T-helper 22 cell (primary cell): ENCODE measurements around the gene ISCU.

ENCODE experiments used
- DNase-seq: peaks from one replicate; pipeline ENCODE4 v3.0.0-alpha.2; 2020; ENCODE audit warnings: low read depth

The ISCU gene

DNA sequence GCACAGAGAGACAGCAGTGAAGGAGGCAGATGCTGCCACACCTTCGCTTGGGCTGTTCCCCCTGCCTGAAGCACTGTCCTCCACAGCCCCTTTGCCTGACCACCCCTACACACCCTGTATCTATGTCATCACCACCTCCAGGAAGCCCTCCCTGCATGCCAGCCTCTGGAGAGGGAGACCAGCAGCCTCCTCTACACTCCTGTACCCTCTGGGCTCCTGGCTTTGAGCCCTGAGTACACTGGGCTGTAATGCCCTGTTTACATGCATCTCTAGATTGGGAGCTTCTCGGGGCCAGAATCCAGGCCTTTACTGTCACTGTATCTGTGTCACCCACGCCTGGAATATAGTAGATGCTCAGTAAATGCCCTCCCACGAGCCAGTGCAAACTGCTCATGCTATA lies 41.3 kb downstream of the ISCU start:
- no peak for DNase-seq

- DNase-seq, result no peak
Measured at GRCh38 chr12:108604208-108604941, 42.0 kb downstream of the ISCU start.

- no peak for DNase-seq
Measured at GRCh38 chr12:108605000-108605689, 42.7 kb downstream of the ISCU start.

DNA sequence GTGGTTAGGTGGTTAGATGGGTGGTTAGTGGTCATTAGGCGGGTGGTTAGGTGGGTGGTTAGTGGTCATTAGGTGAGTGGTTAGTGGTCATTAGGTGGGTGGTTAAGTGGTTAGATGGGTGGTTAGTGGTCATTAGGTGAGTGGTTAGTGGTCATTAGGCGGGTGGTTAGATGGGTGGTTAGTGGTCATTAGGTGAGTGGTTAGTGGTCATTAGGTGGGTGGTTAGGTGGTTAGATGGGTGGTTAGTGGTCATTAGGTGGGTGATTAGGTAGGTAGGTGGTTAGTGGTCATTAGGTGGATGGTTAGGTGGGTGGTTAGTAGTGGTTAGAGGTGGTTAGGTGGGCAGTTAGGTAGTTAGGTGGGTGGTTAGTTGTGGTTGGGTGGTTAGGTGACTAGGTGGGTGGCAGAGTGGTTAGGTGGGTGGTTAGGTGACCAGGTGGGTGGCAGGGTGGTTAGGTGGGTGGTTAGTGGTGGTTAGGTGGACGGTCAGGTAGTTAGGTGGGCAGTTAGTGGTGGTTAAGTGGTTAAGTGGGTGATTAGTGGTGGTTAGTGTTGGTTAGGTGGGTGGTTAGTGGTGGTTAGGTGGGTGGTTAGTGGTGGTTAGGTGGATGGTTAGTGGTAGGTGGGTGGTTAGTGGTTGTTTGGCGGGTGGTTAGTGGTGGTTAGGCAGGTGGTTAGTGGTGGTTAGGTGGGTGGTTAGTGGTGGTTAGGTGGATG lies 43.5 kb downstream of the ISCU start:
- no peak for DNase-seq

GRCh38 chr12:108606492-108606891 lies 44.1 kb downstream of the ISCU start:
- DNase-seq, result no peak

DNA sequence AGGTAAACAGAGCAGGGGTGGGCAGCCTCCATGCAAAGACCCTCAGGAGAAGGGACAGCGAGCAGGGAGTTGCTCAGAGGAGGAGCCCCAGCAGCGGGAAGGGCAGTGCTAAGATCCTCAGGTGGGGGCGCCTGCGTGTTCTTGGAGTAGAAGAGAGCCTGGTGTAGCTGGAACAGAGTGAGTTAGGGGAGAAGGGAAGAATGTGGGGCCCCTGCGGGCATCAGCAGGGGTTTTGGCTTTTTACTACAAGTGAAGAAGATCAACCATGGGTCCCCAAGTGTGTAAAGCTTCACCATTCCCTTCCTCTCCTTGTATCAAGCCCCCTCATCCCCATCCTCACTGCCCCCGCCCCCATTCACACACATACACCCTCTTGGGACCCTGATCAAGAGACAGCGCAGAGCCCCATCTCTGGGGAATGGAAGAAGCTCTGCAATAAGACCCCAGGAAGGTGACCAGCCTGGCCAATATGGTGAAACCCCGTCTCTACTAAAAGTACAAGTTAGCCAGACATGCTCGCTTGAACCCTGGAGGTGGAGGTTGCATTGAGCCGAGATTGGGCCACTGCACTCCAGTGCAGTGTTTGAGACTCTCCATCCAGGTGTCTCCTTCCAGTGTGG lies 45.7 kb downstream of the ISCU start:
- DNase-seq, result no peak

DNA sequence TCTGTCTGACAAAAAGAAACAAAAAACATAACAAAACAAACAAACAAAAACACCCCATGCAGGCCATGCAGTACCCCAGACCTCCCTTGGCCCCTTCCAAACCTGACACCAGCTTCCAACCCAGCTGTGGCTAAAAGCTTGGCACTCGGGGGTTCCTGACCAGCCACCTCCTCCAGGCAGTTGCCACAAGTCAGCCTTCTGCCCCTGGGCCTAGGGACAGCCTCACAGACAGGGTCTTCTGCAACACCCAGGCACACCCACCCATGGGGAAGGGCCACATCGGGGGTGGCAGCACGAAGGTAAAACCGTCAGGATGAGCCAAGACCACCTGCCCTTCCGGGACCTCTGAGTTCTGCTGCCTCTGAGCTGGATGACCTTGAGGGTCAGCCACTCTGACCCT lies 46.2 kb downstream of the ISCU start:
- DNase-seq, result no peak

DNA sequence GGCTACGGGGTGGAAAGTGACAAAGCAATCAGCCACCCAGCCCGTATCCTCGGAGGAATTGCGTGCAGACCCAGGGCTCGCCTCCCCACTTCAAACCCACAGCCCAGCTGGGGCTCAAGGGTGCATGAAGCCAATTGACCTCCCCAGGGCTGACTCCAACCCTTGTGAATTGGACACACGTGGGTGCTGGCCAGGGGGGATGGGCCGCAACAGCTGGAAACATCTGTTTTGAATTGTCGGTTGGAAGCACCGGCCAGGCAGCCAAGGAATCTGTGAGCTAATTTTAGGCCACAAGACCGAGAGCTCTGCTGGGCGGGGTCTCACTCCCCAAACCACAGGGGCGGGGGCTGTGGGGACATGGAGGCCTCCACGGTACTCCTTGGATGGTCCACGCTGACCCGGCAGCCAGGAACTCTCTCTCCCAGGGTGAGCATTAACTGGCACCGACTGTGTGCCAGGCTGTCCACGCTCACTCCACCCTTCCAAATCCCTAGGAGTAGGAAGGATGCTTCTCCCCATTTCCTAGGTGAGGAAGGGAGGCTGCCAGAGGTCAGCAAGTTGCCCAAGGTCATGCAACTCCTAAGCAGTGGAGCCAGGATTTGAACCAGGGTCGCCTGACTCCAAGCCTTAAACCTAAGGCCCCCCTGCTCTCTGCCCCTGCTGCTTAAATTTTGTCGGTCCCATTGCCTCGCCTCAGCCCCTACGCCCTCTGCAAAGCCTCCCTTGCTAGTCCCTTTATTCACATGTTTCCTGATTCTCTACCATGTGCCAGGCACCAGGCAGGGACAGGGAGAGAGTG lies 47.3 kb downstream of the ISCU start:
- DNase-seq, result no peak

GRCh38 chr12:108610336-108610815 lies 48.0 kb downstream of the ISCU start:
- DNase-seq, result no peak

GRCh38 chr12:108610856-108611605 lies 48.6 kb downstream of the ISCU start:
- no peak for DNase-seq

DNA sequence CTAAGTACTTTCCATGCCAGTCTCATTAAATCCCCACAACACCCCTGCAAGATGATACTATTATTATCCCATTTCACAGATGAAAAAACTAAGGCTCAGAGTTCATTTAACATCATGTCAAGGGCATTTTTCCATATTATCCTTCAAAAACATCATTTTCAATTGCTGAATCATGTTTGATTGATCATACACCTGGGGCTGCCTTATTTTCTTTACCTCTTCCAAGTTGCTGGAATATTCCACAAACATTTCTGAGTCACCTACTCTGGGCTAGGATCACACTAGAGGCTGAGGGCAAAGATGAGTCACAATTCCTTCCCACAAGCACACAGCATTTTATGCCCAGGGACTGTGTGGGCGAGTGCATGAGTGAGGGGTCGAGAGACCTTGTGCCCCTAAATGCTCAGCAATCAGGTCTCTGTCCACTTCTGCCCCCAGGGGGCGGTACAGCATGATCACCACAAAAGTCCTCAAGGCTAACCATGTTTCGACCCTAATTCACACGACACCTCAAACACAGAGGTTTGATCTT lies 49.6 kb downstream of the ISCU start:
- no peak for DNase-seq

DNA sequence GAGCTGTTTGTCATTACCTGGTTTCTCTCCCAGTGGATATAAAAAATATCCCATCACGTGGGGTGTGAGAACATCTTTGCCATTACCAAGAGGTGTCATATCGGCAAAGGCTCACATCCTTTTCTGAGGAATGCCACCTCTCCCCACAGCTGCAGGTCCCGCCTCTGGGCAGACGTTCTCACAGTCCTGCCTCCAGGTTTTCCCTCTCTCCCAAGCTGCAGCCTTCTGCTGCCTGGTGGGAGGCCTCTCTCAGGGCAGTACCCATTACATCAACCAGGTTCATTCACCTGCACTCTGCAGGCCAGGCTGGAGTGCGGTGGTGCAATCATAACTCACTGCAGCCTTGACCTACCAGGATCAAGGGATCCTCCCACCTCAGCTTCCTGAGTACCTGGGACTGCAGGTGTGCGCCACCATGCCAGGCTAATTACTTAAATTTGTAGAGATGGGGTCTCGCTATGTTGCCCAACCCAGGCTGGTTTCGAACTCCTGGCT lies 50.4 kb downstream of the ISCU start:
- no peak for DNase-seq

GRCh38 chr12:108613548-108613947 lies 51.2 kb downstream of the ISCU start:
- no peak for DNase-seq

- no peak for DNase-seq
Measured at GRCh38 chr12:108614041-108614440, 51.6 kb downstream of the ISCU start.

DNA sequence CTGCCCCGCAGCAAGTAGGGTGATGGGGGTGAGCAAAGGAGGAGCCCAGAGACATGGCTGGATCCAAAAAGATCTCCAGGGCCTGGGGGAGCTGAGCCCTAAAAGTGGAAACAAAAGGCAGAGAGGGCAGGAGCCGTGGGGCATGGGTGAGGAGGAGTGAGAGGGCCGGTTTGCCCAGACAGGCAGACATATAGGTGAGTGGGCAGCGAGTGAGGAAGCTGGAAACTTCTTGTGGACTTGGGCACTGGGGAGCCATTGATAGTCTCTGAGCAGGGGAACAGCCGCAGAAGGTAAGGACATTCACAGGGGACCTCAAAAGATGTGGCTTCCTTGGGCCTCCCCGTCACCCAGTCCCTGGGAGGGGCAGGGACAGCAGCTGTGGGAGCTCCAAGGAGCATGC lies 52.2 kb downstream of the ISCU start:
- DNase-seq, result no peak

DNA sequence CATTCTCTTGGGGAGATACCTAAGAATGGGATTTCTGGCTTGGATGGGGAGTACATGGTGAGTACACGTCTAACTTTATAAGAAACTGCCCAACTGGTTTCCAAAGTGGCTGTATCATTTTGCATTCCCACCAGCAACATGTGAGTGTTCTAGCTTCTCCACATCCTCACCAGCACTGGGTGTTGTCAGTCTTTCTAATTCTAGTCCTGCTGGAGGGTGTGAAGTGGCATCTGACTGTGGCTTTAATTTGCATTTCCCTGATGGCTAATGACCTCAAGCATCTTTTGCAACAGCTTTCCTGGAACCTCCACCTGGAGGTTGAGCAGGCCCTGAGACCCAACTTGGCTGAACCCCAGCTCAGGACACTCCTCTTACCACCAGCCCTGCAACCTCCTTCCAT lies 53.5 kb downstream of the ISCU start:
- DNase-seq, result no peak

DNA sequence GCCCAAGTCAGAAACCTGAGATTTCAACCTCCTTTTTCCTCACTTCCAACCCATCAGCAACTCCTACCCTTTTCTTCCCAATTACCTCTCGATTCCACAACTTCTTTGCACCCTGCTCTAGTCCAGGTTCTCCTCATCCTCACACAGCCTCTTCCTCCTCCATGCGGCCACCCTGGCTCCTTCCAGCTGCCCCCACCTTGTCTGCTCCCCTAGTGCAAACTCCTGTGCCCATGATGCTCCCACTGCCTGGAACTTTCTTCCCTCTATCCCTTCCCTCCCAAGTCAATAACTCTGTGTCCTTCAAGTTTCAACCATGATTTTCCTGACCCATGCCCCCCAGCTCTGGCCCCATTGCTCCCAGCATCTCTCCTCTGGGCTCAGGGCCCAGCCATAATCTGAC lies 54.0 kb downstream of the ISCU start:
- no peak for DNase-seq

GRCh38 chr12:108616941-108617858 lies 54.8 kb downstream of the ISCU start:
- DNase-seq, result peak; percentile 85
